ENCODE data around the gene KRT80. TPM values are rescaled to one million over a fixed set of nuclear protein-coding genes. Genes with fewer than 3 reads are reported as not detected.

KRT80 gene
- total and polyA plus RNA-seq, 3 donors from 2014 or later = 0.50 to 1.0 (median 0.94) TPM

DNA sequence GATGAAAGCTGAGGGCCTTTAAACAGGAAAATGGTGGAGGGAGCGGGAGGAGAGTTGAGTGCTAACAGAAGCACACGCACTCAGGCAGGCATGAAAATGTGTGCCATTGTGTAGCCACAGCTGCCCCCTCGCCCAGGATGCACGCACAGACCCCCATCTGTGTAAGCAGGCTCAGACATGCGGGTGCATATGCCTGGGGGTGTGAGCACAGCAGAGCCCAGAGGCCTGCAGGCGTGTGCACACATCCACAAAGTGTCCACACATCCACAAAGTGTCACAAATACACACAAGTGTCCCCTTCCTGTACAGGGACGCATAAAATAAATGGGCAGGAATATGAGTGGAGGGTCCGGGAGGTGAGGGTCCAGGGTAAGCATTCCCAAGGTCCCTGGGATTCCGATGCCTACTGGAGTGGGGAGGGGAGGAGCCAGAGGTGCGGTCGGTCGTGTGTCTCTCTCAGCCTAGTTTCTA, 40.4 kb upstream of the KRT80 start:
- H3K9me3 ChIP-seq = no peaks in the 10 kb centered on the region
- H3K27ac ChIP-seq = no peak overlapping the region
- no peaks in the 10 kb centered on the region for H3K36me3 ChIP-seq (ENCODE audit: low read depth, missing control alignments)
- no peaks in the 10 kb centered on the region for H3K27me3 ChIP-seq
- 42 to 51% methylated on average over 10 to 12 of the region's 12 CpGs for WGBS, 2 donors
- intact Hi-C loops (cut with DNase I; ENCODE audit: low total_unique reads) = no loop called here
- H3K4me1 ChIP-seq = no peaks in the 10 kb centered on the region
- no peak for DNase-seq
- TF ChIP-seq, protein P1, sequence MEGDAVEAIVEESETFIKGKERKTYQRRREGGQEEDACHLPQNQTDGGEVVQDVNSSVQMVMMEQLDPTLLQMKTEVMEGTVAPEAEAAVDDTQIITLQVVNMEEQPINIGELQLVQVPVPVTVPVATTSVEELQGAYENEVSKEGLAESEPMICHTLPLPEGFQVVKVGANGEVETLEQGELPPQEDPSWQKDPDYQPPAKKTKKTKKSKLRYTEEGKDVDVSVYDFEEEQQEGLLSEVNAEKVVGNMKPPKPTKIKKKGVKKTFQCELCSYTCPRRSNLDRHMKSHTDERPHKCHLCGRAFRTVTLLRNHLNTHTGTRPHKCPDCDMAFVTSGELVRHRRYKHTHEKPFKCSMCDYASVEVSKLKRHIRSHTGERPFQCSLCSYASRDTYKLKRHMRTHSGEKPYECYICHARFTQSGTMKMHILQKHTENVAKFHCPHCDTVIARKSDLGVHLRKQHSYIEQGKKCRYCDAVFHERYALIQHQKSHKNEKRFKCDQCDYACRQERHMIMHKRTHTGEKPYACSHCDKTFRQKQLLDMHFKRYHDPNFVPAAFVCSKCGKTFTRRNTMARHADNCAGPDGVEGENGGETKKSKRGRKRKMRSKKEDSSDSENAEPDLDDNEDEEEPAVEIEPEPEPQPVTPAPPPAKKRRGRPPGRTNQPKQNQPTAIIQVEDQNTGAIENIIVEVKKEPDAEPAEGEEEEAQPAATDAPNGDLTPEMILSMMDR (IDR thresholded peaks at IDR 0.05) = no peak
- TF ChIP-seq POLR2A (IDR thresholded peaks at IDR 0.05) = no peak
- peak overlapping the region in 1 of 2 donors; percentile 24 for H3K4me3 ChIP-seq

DNA sequence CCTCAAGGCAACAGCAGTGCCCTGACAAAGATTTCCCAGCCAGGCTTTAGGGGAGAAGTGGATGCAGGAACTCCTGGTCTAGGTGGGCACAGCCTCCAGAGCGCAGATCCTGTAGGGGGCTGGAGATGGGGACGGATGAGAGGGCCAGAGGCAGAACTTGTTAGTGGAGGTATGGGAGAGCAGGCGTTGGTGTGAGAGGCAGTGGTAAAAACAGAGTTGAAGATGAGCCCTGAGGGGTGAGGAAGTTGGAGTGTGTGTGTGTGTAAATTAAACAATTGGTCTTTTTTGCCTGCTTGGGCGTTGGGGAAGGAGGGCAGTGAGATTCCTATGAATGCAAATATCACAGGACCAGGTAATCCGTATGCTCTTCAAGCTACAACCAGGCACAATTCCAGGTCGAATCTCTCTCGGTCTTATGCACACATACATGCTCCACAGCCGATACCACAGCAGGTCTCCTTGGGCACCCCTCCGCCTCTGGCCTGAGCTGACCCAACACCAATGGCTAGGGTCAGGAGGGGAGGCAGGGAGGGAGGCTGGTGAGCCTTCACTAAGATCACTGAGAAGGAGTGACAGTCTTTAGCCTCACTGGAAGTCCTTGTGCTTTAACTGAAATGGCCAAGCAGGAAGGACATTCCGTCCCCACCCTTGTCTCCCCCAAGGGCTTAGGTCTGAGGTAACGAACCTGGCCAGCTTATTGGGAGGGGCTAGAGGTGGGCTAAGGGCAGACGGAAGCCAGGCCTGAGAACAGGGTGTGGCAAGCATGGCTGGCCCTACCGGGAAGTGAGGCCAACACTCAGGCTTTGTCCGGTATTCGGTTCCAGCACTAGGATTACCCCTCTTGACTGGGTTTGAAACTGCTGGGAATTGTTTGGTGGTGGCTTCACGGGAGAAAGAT, 39.7 kb upstream of the KRT80 start:
- Histone ChIP-seq H3K4me3 (no peak overlapping the region), H3K36me3 (ENCODE audit: low read depth, missing control alignments) (no peaks in the 10 kb centered on the region), H3K27me3 (no peaks in the 10 kb centered on the region), H3K27ac (no peak overlapping the region), H3K9me3 (no peaks in the 10 kb centered on the region), H3K4me1 (no peaks in the 10 kb centered on the region)
- intact Hi-C loops (cut with DNase I; ENCODE audit: low total_unique reads) = no loop called here
- 64 to 81% methylated on average over 14 to 16 of the region's 16 CpGs for WGBS, 2 donors
- DNase-seq = no peak
- TF ChIP-seq, protein P1 (IDR thresholded peaks at IDR 0.05) = no peak
- TF ChIP-seq POLR2A (IDR thresholded peaks at IDR 0.05) = no peak

DNA sequence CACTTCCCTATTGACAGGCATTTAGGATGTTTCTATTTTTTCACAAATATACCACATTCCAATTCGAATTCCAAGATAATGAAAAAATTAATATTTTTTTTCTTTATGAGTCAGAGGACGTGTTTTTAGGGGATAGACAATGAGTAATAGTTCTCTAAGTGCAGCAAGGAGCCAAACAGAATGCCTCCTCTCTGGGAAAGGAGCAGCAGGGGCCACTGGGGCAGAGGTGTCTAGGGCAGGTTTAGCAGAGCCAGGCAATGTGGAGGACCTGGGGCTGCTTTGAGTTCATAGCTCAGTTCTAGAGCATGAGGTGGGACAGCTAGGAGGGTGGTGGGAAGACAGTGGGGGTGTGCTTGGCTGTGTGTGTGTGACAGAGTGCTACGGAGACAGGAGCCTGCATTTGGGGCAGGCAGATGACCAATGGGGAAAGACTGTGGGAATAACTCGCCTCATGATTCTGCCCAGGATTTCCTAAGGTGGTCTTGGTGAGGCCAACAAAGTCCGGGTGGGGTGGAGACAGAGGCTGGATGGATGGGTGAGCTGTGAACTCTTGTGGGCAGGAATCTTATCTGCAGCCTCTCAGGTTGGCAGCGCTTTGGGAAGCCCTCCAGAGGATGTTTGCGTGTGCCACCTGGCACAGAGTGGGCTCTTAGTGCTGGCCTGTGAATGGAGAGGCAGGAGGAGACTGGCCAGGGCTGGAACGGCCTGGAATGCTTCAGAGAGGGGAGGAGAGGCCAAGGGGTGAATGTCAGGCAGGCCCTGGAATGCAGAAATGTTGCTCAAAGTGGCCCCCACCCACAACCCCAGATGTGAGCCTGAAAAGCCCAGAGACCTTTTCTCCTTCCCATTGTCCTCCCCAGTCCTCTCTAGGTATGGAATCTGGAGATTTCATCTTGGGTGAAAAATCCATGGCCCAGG, 38.8 kb upstream of the KRT80 start:
- Histone ChIP-seq H3K27ac (no peak overlapping the region), H3K4me1 (no peaks in the 10 kb centered on the region), H3K27me3 (no peaks in the 10 kb centered on the region), H3K4me3 (no peak overlapping the region), H3K36me3 (ENCODE audit: low read depth, missing control alignments) (no peaks in the 10 kb centered on the region), H3K9me3 (no peaks in the 10 kb centered on the region)
- TF ChIP-seq POLR2A (IDR thresholded peaks at IDR 0.05) = no peak
- TF ChIP-seq, protein P1 (IDR thresholded peaks at IDR 0.05) = no peak
- no peak for DNase-seq
- WGBS, 2 donors = 71 to 72% methylated on average over 6 to 8 of the region's 8 CpGs
- intact Hi-C loops (cut with DNase I; ENCODE audit: low total_unique reads) = no loop called here

DNA sequence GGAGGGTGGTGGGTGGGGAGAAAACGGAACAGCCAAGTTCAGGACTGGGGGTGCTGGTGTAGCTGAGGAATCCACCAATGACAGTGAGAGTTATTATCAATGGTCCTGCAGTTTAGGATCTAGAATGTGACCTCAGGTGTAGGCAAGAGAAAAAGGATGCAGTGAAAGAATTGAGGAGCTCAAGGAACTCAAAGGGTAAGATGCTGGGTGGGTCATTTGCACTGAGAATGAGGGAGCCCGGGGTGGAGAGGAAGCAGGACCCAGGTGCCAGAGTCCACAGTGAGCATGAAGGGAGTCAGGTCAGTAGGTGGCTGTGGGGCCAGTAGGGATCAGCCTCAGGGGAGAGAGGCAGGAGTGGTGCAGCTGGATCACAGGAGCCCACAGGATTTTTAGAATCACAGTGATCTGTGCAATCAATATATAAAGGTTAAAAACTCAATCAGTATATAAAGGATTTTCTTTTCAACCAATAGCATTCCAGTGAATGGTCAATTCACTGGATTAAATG, 38.1 kb upstream of the KRT80 start:
- Histone ChIP-seq H3K4me3 (no peak overlapping the region), H3K27ac (no peak overlapping the region), H3K27me3 (no peaks in the 10 kb centered on the region), H3K36me3 (ENCODE audit: low read depth, missing control alignments) (no peaks in the 10 kb centered on the region), H3K4me1 (no peaks in the 10 kb centered on the region), H3K9me3 (no peaks in the 10 kb centered on the region)
- WGBS, 2 donors = 78 to 94% methylated on average over 2 of the region's 2 CpGs
- TF ChIP-seq, protein P1 (IDR thresholded peaks at IDR 0.05) = no peak
- TF ChIP-seq POLR2A (IDR thresholded peaks at IDR 0.05) = no peak
- no peak for DNase-seq
- intact Hi-C loops (cut with DNase I; ENCODE audit: low total_unique reads) = no loop called here
